ENCODE data around the gene HNF4A. TPM values are rescaled to one million over a fixed set of nuclear protein-coding genes. Genes with fewer than 3 reads are reported as not detected.

HNF4A gene
- total and polyA plus RNA-seq, 7 donors: 0.27 to 124 (median 52.9) TPM; not detected in 2

GRCh38 chr20:44481719-44482416, 126.4 kb downstream of the HNF4A start:
- DNase-seq: no peak
- H3K4me1 ChIP-seq: peaks cover 0 to 4% (median 3%) of the 10 kb centered on the region in 4 donors
- H3K4me3 ChIP-seq: no peak overlapping the region
- H3K27me3 ChIP-seq: no peaks in the 10 kb centered on the region
- TF ChIP-seq CTCF (IDR thresholded peaks at IDR 0.05) (no peak), EP300 (IDR thresholded peaks at IDR 0.05) (no peak), POLR2AphosphoS5 (IDR thresholded peaks at IDR 0.05) (no peak), POLR2A (IDR thresholded peaks at IDR 0.05) (no peak)
- H3K27ac ChIP-seq: no peak overlapping the region
- 68 to 87% methylated on average over 6 of the region's 6 CpGs for WGBS, 2 donors
- H3K36me3 ChIP-seq: peaks cover 0 to 65% (median 2%) of the 10 kb centered on the region in 4 donors
- intact Hi-C loops (cut with DNase I): no loop called here
- no peaks in the 10 kb centered on the region for H3K9me3 ChIP-seq

GRCh38 chr20:44483112-44483511, 127.6 kb downstream of the HNF4A start:
- Histone ChIP-seq H3K27ac (no peak overlapping the region), H3K4me1 (no peaks in the 10 kb centered on the region), H3K4me3 (no peak overlapping the region), H3K36me3 (peaks cover 0 to 77% (median 3%) of the 10 kb centered on the region in 4 donors), H3K27me3 (no peaks in the 10 kb centered on the region), H3K9me3 (no peaks in the 10 kb centered on the region)
- DNase-seq: no peak
- intact Hi-C loops (cut with DNase I): no loop called here
- TF ChIP-seq POLR2A (IDR thresholded peaks at IDR 0.05) (no peak), EP300 (IDR thresholded peaks at IDR 0.05) (no peak), CTCF (IDR thresholded peaks at IDR 0.05) (no peak), POLR2AphosphoS5 (IDR thresholded peaks at IDR 0.05) (no peak)
- 89 to 96% methylated on average over 5 of the region's 5 CpGs for WGBS, 2 donors

Small RNA genes lying within 50 kb of the gene (small RNA-seq; reads per million reads assigned to genes)
- 0 reads per million in 3 donors for gene MIR3646
- 0 reads per million in 3 donors for gene RF00019
- 0 to 0.42 (median 0) reads per million in 3 donors for gene RPL37AP1

Other genes starting within 250 kb of the HNF4A start
- gene JPH2, start 168.5 kb upstream of the HNF4A start, total RNA-seq: 100 to 1,000 TPM in 3 of 4 donors, 10 to 100 TPM in 1; 52.0 to 166 (median 122) TPM
- 1 to 10 TPM in 1 of 3 donors, under 1 TPM in 2; 0.23 to 5.3 (median 0.60) TPM for gene JPH2, start 168.5 kb upstream of the HNF4A start, polyA plus RNA-seq
- 10 to 100 TPM; 47.4 to 90.5 (median 61.5) TPM for gene OSER1, start 144.9 kb upstream of the HNF4A start, total RNA-seq
- gene OSER1, start 144.9 kb upstream of the HNF4A start, polyA plus RNA-seq: 10 to 100 TPM; 28.5 to 39.8 (median 37.2) TPM
- gene GDAP1L1, start 108.4 kb upstream of the HNF4A start, total RNA-seq: 1 to 10 TPM in 2 of 4 donors, under 1 TPM in 1, not detected in 1; 0.36 to 1.4 (median 1.3) TPM
- gene GDAP1L1, start 108.4 kb upstream of the HNF4A start, polyA plus RNA-seq: under 1 TPM in 2 of 3 donors, not detected in 1; 0.20 to 0.60 TPM
- gene FITM2, start 44.5 kb upstream of the HNF4A start, total RNA-seq: 1 to 10 TPM; 6.1 to 9.1 (median 7.4) TPM
- gene FITM2, start 44.5 kb upstream of the HNF4A start, polyA plus RNA-seq: 1 to 10 TPM in 2 of 3 donors, under 1 TPM in 1; 0.60 to 6.1 (median 1.4) TPM
- not detected for gene R3HDML, start 18.7 kb upstream of the HNF4A start, total RNA-seq
- not detected for gene R3HDML, start 18.7 kb upstream of the HNF4A start, polyA plus RNA-seq
- 1 to 10 TPM; 7.2 to 10.0 (median 8.3) TPM for gene TTPAL, start 120.2 kb downstream of the HNF4A start, total RNA-seq
- gene TTPAL, start 120.2 kb downstream of the HNF4A start, polyA plus RNA-seq: 1 to 10 TPM; 3.0 to 6.4 (median 3.0) TPM
- gene SERINC3, start 166.4 kb downstream of the HNF4A start, total RNA-seq: 100 to 1,000 TPM in 1 of 4 donors, 10 to 100 TPM in 3; 75.9 to 112 (median 88.8) TPM
- 10 to 100 TPM; 11.1 to 58.2 (median 21.0) TPM for gene SERINC3, start 166.4 kb downstream of the HNF4A start, polyA plus RNA-seq
- gene PKIG, start 226.9 kb downstream of the HNF4A start, total RNA-seq: 100 to 1,000 TPM; 348 to 511 (median 395) TPM
- 10 to 100 TPM; 43.9 to 78.4 (median 75.7) TPM for gene PKIG, start 226.9 kb downstream of the HNF4A start, polyA plus RNA-seq

Data from sigmoid colon (tissue), 7 donors.